Inflammatory macrophage treated with lipopolysaccharide for 4 hours (primary cell): ENCODE results near the gene INPP4B.

Experiments
- DNase-seq: peaks from one replicate; pipeline ENCODE4 v3.0.0-alpha.2; 2020

Gene INPP4B

DNA sequence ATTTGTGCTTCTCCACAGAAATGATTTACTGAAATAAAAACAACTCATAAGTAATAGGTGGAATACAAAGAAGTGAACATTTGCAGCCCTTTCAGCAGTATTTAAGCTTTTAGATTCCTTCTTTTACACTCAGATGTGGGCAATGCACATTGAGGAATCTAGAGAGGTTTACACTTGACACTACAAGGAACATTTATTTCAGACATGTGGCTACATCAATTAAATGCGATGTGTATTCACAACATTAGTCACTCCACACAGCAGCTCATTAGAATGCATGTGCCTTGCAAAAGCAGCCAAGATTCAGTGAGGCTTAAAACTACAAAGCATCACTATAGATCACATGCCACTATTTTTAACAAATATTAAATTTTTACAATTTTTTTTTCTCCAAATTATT is 480.7 kb downstream of the INPP4B start:
- DNase-seq: no peak

DNA sequence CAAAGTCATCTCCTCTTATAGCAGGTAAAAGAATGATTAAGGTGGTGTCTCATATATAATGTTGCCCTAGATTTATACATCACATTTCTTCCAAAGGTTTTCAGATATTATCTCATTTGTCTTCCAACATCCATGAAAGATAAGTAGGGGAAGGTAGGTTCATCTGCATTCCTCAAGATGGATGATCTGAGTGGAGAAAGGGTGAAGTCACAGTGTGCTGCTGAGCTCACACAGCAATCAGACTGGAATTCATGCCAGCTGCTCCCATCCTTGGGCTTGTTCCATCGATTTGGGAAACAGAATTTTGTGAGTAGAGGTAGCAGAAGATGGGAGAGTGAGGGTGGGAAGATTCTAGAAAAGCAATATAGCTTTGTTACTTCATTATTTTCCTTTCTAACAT is 482.4 kb downstream of the INPP4B start:
- DNase-seq: no peak

DNA sequence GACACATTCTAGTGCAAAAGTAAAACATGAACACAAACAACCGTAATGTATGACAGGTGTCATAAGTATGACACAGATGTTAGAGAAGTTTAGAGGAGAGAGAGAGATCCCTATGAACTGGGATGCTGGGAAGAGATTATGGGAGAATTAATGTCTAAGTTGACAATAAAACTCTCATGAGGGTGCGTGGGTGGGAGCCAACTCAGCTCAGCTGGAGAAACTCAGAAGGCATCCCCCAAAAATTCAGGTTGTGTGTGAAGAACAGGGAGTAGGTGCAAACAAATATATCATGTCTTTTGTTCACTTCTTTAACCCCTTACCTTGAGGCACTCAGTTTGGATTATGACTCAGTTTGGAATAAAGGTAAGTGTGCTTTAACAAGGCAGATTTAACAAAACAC is 484.1 kb downstream of the INPP4B start:
- no peak for DNase-seq

DNA sequence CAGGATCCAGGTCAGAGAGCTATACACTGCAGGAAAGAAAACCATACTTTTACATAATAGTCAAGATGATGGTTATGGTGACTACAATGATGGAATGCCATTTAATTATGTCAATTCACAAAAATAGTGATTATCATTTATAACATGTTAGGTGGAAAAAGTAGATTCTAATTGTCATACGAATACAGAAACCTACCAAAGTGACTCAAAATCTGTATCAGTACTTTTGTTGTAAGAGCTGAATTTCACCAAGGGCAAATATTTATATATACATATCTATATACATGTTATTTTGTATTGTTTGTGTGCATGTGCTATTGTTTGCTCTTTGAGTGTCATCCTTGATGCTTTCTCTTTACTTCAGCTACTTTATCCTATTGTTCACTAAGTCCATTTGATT is 485.4 kb downstream of the INPP4B start:
- DNase-seq: no peak

DNA sequence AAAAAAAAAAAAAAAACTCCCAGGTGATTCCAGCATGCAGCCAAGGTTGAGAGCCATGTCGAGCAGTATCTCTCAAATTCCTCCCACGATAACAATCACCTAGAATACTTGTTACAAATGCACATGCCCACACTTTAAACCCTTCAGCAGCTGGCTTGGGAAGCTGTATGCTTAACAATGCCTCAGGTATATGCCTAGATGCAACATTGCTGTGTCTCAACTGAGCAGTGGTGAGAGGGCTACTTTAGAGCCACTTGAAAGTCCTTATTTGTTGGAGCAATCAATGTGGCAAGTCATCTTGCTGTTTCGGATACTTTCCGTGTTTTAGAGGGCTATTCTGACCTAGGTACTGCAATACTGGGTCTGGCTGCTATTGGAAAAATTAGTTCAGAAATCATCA is 487.4 kb downstream of the INPP4B start:
- no peak for DNase-seq

DNA sequence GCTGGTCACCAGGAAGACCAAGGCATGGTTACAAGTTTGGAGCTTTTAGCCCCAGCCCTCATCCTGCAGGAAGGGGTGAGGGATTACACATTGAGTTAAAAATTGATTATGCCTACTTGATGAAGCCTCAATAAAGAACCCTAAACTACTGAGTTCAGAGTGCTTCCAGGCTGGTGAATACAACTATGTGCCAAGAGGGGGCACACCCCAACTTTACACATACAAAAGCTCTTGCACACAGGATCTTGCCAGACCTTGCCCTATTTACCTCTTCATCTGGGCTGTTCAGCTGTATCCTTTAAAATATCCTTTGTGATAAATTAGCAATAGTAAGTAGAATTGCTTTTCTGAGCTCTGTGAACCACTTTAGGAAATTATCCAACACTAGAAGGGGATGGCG is 489.3 kb downstream of the INPP4B start:
- DNase-seq: no peak

DNA sequence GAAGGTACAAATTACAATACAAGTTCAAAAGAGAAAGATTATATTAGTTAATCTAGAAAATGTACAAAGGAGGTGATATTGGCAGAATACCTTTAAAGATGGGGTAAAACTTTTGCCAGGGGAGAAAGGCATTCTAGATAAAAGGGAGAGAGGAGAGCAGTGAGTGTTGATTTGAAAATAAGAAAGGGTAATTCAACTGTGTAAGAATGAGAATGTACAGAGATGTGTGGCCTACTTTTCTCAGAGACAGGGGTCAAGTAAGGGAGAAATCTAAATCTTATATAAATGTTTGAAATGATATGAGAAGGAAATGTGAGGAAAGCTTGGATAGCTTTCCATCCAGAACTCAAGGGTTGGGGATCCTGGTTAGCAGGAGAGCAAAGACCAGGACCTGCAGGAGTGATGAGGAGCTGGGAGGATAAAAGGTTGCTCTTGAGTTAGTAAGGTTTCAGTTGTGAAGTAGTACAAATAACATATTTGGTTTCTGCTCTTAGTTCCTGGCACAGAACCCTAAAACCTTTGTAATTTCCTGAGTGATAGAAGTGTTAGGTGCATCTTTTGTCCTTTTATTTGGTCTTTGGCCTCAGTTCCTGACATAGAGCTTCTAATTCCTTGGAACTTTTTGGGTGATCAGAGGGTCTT is 489.9 kb downstream of the INPP4B start:
- DNase-seq: no peak

DNA sequence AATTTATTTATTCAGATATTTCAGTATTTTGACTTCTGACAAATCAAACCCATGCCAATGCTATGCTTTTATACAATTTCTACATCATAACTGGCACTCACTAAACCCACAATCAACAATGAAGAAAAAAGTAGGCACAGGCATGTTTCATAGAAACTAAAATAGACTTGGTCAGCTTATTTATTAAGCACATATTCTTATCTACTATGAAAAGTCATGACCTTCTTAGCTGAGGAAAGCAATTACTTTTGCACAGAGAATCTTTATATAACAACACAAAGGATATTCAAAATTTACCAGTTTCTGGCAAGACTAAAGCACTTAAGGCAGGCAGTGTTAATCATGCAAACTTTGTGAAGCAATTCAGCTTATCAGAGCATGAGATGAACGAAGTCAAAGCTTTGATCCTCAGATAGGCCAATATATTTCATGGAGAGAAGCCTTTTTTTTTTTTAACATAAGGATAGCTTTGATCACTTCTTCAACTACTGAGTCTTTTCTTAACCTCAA is 490.6 kb downstream of the INPP4B start:
- DNase-seq: no peak

DNA sequence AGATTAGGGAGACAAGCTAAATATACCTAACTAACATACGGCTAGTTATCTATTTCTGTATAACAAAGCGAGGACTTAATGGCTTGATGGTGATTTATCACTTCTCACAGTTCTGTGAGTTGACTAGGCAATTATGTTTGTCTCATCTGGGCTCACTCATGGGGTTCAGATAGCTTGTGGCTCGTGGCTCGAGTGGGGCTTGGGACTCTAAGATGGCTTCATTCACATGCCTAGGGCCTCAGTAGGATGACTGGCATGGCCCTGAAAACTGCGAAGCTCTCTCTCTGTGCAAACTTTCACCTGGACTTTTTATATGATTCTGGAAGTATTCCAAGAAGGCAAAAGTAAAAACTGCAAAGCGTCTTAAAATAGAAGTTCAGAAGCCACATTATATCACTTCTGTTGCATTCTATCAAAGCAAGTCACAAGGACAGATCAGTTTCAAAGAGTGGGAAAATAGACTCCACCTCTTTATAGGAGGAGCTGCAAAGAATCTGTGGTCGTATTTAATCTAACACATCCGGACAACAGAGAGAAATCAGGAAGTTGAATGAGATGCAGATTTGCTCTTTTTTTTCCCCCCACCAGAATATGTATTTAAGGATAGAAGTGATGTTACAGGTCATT is 491.2 kb downstream of the INPP4B start:
- DNase-seq: no peak

DNA sequence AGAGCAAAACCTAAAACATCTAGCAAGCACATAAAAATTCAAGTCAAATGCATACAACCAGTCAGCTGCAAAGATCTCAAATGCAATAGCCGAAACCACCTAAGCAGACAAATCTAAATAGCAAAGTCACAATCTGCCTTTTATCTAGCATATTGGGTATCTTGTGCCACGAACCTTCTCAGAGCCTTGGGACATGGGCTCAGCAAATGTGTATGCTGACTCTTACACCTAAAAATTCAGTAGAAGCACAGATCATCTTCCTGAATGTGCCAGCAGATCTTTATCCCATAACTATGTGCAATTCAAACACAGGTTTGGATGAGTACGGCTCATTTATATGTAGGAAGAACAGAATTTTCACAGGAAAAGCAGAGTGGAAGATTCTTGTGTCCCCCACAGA is 492.1 kb downstream of the INPP4B start:
- no peak for DNase-seq

DNA sequence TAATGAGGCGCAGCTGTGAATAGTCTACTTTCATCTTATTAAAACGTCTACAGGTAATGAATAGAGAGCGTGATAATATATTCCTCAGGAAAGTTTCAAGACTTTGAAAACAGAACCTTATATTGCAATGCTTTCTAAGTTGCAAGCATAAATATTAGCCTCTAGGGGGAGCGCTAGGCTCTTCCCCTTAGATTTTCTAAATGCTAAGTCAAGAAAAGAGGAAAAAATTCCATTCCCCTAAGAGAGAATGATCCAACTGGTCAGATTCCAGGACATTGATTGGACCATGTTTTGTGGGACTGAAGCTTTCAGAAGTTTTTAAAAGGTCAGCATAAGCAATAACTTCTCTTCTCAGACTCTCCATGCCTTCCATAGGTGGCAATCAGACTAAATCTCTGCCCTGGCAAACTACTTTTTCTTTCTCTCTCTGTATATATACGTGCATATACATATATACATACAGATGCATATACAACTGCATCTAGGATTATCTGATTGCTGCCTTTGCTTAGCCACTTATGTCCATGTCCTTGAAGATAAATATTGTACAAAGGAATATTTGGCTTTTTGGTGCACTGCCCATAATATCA is 492.9 kb downstream of the INPP4B start:
- DNase-seq: peak; percentile 47

DNA sequence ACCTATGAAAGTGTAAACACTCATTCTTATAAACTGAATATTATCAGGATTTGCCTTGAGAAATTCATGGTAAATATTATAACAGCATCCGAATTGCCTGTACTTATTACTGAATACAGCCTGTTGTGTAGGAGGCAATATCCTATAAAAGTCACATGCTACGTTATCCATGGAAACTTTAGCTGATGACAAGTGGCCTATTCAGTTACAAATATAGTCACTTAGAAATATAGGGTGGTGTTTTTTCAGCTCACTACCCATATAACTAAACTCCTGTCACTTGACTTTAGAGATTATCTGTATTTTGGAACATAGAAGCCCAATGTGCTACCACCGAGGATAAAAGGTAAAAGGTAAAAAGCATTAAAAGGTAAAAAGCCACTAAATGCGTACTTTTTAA is 493.4 kb downstream of the INPP4B start:
- no peak for DNase-seq

DNA sequence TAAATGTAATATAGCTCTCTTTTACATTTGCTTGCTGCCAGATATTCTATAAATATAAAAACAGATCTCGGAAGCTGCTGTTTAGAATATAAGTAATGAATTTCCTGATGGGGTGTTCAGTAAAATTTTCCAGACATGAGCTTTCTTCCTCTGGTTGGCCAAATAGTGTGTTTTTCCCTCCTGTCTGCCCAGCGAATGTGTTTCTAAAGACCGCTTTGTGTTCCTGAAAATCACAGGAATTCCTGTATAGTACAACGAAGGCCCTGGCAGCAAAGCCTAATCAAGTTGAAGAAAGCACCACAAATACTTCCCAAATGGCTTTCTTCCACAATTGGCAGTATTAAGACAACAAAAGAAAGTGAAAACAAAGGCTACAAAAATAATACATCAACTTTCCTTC is 494.1 kb downstream of the INPP4B start:
- no peak for DNase-seq

DNA sequence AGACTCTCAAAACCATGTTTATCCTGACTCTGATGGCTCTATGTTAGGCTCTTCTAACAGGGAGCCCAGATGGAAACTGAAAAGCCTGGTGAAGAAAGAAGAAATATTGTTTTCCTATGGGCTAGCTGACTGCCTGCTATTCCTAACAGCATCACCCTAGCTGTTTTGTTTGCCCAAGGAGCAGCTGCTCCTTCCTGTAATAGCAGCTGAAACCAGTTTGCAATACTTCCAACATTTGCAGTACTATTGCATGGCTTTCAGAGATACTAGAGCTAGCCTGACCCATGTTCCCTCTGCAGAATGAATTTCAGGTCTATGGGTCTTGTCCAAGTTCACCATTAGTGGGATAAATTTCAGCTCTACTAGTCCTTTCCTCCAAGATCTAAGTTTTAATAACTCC is 495.2 kb downstream of the INPP4B start:
- no peak for DNase-seq

DNA sequence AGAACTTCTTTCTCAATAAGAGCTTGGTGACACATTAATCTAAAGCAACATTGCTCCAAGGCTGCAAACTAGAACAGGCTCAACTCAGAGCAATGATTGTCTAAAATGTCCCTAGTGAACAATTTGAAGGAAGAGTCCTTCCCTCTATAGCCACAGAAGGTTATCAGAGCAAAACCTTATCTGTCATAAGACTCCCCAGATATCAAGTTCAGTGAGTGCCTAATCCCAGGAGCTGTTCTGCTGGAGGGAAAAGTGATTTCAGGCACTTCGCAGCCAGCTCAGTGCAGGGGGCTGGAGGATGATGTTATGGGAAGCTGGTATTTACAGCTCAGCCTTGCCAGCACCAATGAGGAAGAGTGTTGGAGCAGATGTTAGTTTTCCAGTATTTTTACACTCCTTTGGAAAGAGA is 497.5 kb downstream of the INPP4B start:
- DNase-seq: no peak

DNA sequence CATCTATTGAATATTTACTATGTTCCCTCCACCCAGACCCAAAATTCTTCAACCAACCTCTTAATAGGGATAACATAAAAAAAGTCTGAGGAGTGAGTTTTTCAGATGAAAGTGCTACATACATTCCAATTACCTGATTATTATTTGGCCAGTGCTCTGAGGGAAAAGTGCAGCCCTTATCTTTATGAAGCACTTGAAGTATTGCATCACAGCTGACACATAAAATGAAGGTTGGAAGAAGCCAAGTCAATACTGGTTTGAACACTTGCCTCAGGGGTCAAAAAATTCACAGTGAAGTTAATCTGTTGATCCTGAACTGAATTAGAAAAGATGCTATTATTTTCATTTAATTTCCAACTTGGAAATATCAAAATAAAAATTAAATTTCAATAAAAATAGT is 498.9 kb downstream of the INPP4B start:
- DNase-seq: no peak

DNA sequence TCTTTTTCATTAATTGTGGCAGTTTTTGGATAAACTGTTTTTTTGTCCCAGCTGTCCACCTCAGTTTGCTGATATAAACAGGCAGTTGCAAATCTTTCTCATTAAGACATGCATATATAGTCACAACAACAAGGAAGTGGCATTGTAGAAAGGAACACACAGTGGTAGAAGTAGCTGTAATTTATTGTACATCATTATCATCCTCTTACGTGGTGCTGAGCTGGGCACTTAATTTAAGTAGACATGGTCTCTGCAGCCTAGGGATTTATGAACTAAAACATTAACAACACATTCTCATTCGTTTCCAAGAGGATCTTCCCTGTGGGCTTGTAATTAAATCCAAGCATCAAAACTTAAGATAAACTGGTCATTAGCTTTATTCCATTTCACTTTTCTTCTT is 500.2 kb downstream of the INPP4B start:
- no peak for DNase-seq

DNA sequence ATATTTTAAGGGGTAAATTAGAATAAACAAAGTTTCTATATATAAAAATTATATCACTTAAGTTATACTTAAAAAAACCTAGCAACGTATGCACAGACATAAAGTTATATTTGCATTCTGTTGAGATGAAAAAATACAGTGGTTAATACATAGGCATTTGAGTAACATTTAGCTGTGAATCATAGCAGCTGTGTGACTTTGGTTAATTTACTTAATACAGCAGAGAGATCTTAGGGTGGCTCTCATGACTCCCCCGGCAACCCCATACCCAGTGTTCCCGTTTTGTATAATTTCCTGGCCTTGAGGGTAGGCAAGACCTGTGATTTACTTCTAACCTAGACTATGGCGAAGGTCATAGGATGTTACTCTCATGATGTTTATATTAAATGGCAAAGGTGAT is 504.8 kb downstream of the INPP4B start:
- no peak for DNase-seq

DNA sequence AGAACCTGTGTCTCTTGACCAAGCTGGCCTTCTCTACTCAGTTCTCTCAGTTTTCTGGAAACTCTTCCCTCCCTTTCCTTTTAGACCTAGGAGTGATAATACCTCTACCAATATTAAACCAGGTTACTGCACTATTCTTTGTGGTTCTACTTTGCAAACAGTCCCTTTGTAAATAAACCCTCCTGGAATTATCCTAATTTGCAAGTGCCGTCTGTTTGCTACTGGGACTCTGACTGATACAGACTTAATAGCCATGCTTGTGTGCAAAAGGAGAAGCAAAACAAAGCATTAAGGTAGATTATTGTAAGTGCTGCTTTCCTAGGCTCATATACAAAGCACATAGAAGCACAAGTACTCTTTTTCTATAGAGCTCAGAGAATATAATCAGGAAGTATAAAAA is 507.0 kb downstream of the INPP4B start:
- DNase-seq: no peak

DNA sequence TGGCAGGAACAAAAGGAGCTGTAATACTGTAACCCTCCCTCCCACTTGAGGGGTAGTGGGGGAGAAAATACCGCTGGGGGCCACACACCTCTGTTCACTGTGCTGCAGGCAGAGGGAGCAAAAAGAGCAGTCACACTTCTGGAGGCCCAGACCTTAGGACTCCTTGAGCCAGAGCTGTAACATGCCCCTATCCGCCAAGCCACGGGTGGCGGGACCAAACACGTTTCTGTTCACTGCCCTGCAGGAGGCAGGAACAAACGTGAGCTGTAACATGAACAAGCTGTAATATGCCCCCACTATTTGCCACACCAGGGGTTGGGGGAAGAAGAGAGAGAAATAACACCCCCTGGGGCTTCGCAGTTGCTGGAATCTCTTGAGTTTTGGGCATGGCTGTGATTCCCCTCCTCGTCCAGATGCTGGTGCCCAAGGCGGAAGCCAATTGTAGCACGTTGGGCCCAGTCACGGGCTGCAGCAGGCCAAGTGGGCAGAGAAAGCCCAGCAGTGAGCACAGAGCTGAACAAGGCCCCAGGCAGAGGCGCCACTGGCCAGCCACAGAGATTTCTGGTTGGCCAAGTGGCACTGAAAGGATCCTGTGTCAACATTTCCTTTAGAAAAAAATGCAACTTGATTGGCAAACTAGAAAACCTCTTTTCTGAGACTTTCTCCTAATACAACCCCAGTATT is 509.7 kb downstream of the INPP4B start:
- DNase-seq: no peak

DNA sequence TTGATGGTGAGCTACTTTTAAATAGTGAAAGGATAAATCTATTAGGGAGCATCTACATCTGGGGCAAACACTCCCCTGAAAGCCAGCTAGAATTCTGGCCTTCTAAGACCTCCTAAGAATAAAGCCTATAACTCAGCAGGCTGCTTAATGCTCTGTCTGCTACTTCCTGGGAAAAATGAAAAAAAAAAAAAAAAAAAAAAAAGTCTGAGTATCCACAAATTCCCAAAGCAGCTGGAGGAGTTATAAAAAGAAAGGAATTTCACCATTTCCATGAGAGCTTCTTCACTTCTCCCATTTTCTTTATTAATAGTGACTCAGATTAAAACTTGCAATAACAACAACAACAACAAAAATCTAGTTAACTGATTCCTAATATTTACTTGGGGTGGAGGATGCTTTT is 511.2 kb downstream of the INPP4B start:
- no peak for DNase-seq

DNA sequence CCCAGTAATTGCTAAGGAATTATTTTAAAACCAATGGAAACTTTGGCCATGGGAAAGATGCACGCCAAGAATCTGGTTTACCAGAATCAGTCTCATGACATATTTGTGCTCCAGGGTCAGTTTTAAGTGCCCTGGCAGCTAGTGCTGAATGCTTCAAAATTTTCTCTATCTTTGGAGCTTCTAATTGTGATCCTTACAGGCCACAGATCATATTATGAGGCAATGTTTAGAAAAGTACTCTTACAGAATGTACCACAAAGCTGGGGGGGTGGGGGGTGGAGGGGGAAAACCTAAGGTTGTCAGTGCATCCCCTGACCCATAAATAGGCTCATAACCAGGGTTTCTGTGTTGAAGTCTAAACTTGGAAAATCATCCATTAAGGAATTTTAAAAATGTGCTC is 514.5 kb downstream of the INPP4B start:
- no peak for DNase-seq

DNA sequence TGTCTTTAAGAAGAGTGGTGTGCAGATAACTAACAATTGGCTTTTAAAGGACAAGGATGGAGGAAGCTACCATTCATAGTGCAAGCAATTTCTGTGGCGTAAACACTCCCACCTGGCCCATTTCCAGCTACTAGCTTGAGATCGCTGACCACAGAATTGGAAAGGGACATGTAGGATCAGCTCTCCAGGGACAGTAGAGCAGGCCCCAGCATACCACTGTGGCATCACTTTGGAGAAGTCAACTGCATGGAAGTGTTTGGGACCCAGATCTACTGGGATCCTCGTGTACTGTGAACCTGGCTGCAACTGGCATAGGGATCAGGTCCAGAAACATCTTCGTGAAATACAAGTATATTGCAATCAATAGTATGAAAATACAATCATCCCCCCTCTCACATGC is 515.0 kb downstream of the INPP4B start:
- DNase-seq: no peak

DNA sequence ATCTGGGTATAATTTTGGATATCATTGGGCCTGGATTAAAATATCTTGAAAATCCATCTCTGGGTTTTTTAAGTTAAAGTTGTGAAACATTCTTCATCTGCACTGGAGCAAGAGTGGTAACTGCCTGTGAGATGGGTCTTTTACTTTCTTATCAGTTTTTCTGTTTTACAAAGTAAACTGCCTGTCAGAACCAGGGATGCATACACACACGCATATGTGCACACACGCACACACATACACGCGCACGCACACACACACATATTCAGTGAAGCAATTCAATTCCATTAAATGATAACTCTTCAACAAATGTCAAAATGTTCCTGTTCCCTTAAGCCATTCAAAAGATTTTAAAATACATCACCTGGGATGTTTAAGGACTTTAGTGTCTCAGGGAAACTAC is 515.8 kb downstream of the INPP4B start:
- DNase-seq: no peak
